RWPE2 (cell line): ENCODE data around the gene MYL6B.
A peak's percentile ranks its signal among the peaks of the same experiment; 100 is the strongest.

ENCODE experiments used
- ATAC-seq: fragments of 200-7000 bp; cut with Tn5 transposase; 3 replicates; pipeline ENCODE4 v1.9.1; 2021; ENCODE audit warnings: low read depth
- DNase-seq: peaks from one replicate; pipeline ENCODE4 v3.0.0-alpha.2; 2020; ENCODE audit warnings: low spot score
- H3K27ac ChIP-seq: fragments of 450-650 bp; 2 replicates; pipeline ENCODE4 v1.5.1; 2017; ENCODE audit warnings: mild to moderate bottlenecking; ENCODE audit not compliant: poor library complexity, severe bottlenecking
- H3K27me3 ChIP-seq: fragments of 250-450 bp; sonication (Bioruptor Pico); 2 replicates; pipeline ENCODE4 v1.5.1; 2021; ENCODE audit warnings: mild to moderate bottlenecking, moderate library complexity; ENCODE audit not compliant: insufficient read depth, poor library complexity, severe bottlenecking
- H3K36me3 ChIP-seq: fragments of 250-450 bp; sonication (Bioruptor Pico); 2 replicates; pipeline ENCODE4 v1.5.1; 2020; ENCODE audit warnings: low read depth, mild to moderate bottlenecking, moderate library complexity
- H3K4me1 ChIP-seq: fragments of 250-450 bp; sonication (Bioruptor Pico); 2 replicates; pipeline ENCODE4 v1.5.1; 2021; ENCODE audit warnings: mild to moderate bottlenecking, moderate library complexity; ENCODE audit not compliant: insufficient read depth, poor library complexity, severe bottlenecking
- H3K4me3 ChIP-seq: fragments of 250-450 bp; sonication (Bioruptor Pico); 2 replicates; pipeline ENCODE4 v1.5.1; 2021; ENCODE audit warnings: mild to moderate bottlenecking, moderate library complexity; ENCODE audit not compliant: severe bottlenecking
- H3K9me3 ChIP-seq: fragments of 250-450 bp; sonication (Bioruptor Pico); 2 replicates; pipeline ENCODE4 v1.5.1; 2021; ENCODE audit warnings: mild to moderate bottlenecking, moderate library complexity; ENCODE audit not compliant: severe bottlenecking
- CTCF ChIP-seq: fragments of 450-650 bp; IDR thresholded peaks from one replicate; pipeline ENCODE4 v1.5.1; 2017; ENCODE audit warnings: mild to moderate bottlenecking, moderate library complexity; ENCODE audit not compliant: poor library complexity, severe bottlenecking

MYL6B gene

GRCh38 chr12:56158926-56159461 lies 6.6 kb downstream of the MYL6B start:
- Histone ChIP-seq H3K27ac (peak overlapping the region; percentile 87), H3K36me3 (peaks cover 55% of the 10 kb centered on the region), H3K4me1 (peaks cover 4% of the 10 kb centered on the region), H3K27me3 (no peaks in the 10 kb centered on the region), H3K4me3 (peak overlapping the region; percentile 83), H3K9me3 (no peaks in the 10 kb centered on the region)
- TF ChIP-seq CTCF, result no peak
- peak; percentile 59 for ATAC-seq
- peak; percentile 83 for DNase-seq

- ATAC-seq (no peak), DNase-seq (no peak)
- no peaks in the 10 kb centered on the region for H3K9me3 ChIP-seq
- H3K4me3 ChIP-seq, result peak overlapping the region; percentile 83
- H3K4me1 ChIP-seq, result peaks cover 4% of the 10 kb centered on the region
- H3K27ac ChIP-seq, result peak overlapping the region; percentile 87
- no peaks in the 10 kb centered on the region for H3K27me3 ChIP-seq
- H3K36me3 ChIP-seq, result peaks cover 61% of the 10 kb centered on the region
- TF ChIP-seq CTCF, result no peak
Observed at GRCh38 chr12:56159482-56160192, 7.2 kb downstream of the MYL6B start.

GRCh38 chr12:56160193-56160763 lies 7.9 kb downstream of the MYL6B start:
- H3K4me3 ChIP-seq, result peak overlapping the region; percentile 83
- H3K27me3 ChIP-seq, result no peaks in the 10 kb centered on the region
- H3K9me3 ChIP-seq, result no peaks in the 10 kb centered on the region
- H3K36me3 ChIP-seq, result peaks cover 68% of the 10 kb centered on the region
- peak; percentile 18; the same call in 1 of the 3 replicates for ATAC-seq
- no peak for TF ChIP-seq CTCF
- peak overlapping the region; percentile 87 for H3K27ac ChIP-seq
- no peak for DNase-seq
- peaks cover 4% of the 10 kb centered on the region for H3K4me1 ChIP-seq

DNA sequence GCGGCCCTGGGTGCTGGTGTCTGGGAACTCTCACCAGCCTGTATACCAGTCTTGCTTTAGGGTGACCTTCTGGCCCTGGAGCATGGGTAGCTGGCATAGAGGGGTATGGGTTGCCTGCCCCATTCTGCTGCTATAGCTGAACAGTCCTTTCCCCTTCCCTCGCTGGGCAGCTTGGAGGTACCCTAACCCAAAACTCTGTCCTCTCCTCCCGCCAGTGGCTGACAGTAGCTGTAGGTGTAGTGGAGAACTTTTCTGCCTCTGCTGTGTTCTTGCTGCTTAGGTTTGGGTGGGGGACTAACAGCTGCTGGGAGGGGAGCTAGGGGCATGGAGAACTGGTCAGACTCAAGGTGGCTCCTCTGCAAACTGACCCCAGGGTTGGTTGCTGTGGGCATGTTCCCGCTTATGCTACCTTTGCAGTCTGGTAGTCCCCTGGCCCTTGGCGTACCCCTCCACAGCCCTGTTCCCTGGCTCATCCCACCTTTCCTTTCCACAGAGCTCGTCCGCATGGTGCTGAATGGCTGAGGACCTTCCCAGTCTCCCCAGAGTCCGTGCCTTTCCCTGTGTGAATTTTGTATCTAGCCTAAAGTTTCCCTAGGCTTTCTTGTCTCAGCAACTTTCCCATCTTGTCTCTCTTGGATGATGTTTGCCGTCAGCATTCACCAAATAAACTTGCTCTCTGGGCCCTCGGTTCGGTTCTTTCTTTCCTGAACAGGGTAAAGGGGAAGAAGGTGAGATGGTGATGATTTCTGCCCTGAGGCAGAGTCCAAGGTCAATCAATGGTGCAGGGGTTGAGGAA lies 8.7 kb downstream of the MYL6B start:
- Histone ChIP-seq H3K4me3 (no peak overlapping the region), H3K9me3 (no peaks in the 10 kb centered on the region), H3K27me3 (no peaks in the 10 kb centered on the region), H3K36me3 (peaks cover 75% of the 10 kb centered on the region), H3K4me1 (peaks cover 4% of the 10 kb centered on the region), H3K27ac (peak overlapping the region; percentile 87)
- ATAC-seq (no peak), DNase-seq (no peak)
- TF ChIP-seq CTCF, result no peak
